DND-41 (cell line): ENCODE data around the gene OR5A1.

Source experiments
- EZH2 ChIP-seq: IDR thresholded peaks from 3 replicates; pipeline ENCODE4 v1.6.1; 2012; ENCODE audit warnings: borderline replicate concordance, low read depth, mild to moderate bottlenecking, moderate library complexity, low read length, inconsistent platforms; ENCODE audit not compliant: severe bottlenecking
- TF ChIP-seq, protein P1 (sequence below): IDR thresholded peaks from 2 replicates; pipeline ENCODE4 v1.5.1; 2012; ENCODE audit warnings: borderline replicate concordance, low read length, moderate library complexity, mild to moderate bottlenecking; ENCODE audit not compliant: poor library complexity, severe bottlenecking; ENCODE audit errors: extremely low read depth

DNA sequence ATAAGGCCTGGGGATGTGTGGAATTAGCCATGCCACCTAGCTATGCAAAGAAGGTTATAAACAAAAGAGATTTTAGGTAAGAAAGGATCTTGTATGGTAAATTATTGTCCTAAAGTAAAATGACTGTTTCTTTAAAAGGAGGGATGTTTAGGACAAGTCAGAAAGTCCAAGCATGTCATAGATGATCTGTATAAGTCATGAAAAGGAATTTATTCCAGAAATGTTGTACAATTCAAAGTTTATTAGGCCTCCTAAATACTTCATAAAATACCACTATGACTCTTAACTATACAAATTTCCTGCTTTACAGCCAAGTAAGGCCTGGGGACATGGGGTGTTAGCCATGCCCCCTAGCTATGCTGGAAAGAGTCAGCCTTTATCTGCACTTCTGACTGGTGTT, 32.7 kb upstream of the OR5A1 start:
- TF ChIP-seq, protein P1, sequence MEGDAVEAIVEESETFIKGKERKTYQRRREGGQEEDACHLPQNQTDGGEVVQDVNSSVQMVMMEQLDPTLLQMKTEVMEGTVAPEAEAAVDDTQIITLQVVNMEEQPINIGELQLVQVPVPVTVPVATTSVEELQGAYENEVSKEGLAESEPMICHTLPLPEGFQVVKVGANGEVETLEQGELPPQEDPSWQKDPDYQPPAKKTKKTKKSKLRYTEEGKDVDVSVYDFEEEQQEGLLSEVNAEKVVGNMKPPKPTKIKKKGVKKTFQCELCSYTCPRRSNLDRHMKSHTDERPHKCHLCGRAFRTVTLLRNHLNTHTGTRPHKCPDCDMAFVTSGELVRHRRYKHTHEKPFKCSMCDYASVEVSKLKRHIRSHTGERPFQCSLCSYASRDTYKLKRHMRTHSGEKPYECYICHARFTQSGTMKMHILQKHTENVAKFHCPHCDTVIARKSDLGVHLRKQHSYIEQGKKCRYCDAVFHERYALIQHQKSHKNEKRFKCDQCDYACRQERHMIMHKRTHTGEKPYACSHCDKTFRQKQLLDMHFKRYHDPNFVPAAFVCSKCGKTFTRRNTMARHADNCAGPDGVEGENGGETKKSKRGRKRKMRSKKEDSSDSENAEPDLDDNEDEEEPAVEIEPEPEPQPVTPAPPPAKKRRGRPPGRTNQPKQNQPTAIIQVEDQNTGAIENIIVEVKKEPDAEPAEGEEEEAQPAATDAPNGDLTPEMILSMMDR: no peak
- TF ChIP-seq EZH2: no peak
